H1 (cell line): ENCODE measurements around the gene PLB1. TPM values are rescaled to one million over a fixed set of nuclear protein-coding genes. Genes with fewer than 3 reads are reported as not detected.

ENCODE experiments used
- BACH1 ChIP-seq: IDR thresholded peaks from 2 replicates; pipeline ENCODE4 v1.6.1; 2012; ENCODE audit warnings: low read length, improper control_type of control experiment
- BRCA1 ChIP-seq: IDR thresholded peaks from 2 replicates; pipeline ENCODE4 v1.6.1; 2012; ENCODE audit warnings: low read depth, low read length, improper control_type of control experiment
- CTBP2 ChIP-seq: IDR thresholded peaks from 2 replicates; pipeline ENCODE4 v1.7.0; 2011; ENCODE audit warnings: borderline replicate concordance, mild to moderate bottlenecking, moderate library complexity, mixed read lengths, low read length; ENCODE audit not compliant: insufficient read depth, insufficient read length
- GTF2F1 ChIP-seq: IDR thresholded peaks from 2 replicates; pipeline ENCODE4 v1.6.1; 2012; ENCODE audit warnings: low read depth, low read length, improper control_type of control experiment, borderline replicate concordance
- JUND ChIP-seq: IDR thresholded peaks from 2 replicates; pipeline ENCODE4 v1.6.1; 2011; ENCODE audit warnings: mild to moderate bottlenecking, improper control_type of control experiment, low read length
- POU5F1 ChIP-seq: IDR thresholded peaks from 2 replicates; pipeline ENCODE4 v1.6.1; 2011; ENCODE audit warnings: low read depth, mild to moderate bottlenecking, low read length, moderate library complexity
- TAF1 ChIP-seq: IDR thresholded peaks from 2 replicates; pipeline ENCODE4 v1.6.1; 2011; ENCODE audit warnings: mild to moderate bottlenecking, low read depth, low read length
- TEAD4 ChIP-seq: IDR thresholded peaks from 2 replicates; pipeline ENCODE4 v1.6.1; 2012; ENCODE audit warnings: low read depth, low read length, inconsistent platforms, mixed read lengths
- polyA plus RNA-seq, 7 experiments: library from polyadenylated mRNA; depleted of rRNA in 3 of 7; stranded (reverse) in 5 of 7; unstranded in 2 of 7; fragments of >200 nt in 5 of 7; fragments of 200-250 nt in 2 of 7; gene quantifications; 1 replicate in 5 of 7; 2 replicates in 1 of 7; 4 replicates in 1 of 7; pipeline versions ENCODE4 v1.2.1 to v1.2.3, GENCODE V29; 2011 to 2013; ENCODE audit warnings: missing spikeins in 2 of 7, mixed read lengths in 2 of 7
- total RNA-seq: library from RNA; stranded (reverse); fragmentation: NEBNext Ultra II Directional; extraction: Animal tissue kit (Norgen Biotek cat#: 25700); gene quantifications from 2 replicates; pipeline ENCODE4 v1.2.1, GENCODE V29; 2021
- TF ChIP-seq, protein P1 (sequence below): fragments of 300-600 bp; sonication (generic); IDR thresholded peaks from 2 replicates; pipeline ENCODE4 v1.7.1; 2012; ENCODE audit warnings: low read length, moderate library complexity, mild to moderate bottlenecking, inconsistent platforms; ENCODE audit not compliant: insufficient replicate concordance

Gene PLB1
- total and polyA plus RNA-seq, 2 of the 8 experiments (the other 6 are each of a cell fraction or from before 2014, with no cell fraction given) = 0.20 to 0.36 TPM

DNA sequence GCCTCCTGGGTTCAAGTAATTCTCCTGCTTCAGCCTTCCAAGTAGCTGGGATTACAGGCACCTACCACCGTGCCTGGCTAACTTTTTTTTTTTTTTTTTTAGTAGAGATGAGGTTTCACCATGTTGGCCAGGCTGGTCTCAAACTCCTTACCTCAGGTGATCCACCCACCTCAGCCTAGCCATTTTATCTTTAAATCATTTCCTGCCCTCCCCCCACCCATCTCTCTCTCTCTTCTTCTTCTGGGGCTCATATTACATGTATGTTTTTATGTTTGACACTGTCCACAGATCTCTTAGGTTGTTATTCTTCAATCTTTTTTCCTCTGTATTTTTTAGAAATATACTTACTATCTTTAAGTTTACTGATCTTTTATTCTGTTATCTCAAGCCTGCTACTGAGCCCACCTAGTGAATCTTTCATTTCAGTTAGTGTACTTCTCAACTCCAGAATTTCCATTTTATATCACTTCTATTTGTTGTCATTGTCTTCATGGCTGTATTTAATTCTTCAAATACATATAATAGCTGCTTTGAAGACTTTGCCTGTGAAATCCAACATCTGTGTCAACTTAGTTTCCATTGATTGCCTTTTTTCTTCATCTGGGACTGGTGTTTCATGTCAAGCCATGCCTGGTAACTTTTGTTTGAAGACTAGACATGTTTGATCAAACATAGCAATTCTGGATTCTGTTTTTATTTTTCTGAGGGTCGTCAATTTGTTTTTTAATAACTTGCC is 16.2 kb downstream of the PLB1 start (continued):
- TF ChIP-seq, protein P1, sequence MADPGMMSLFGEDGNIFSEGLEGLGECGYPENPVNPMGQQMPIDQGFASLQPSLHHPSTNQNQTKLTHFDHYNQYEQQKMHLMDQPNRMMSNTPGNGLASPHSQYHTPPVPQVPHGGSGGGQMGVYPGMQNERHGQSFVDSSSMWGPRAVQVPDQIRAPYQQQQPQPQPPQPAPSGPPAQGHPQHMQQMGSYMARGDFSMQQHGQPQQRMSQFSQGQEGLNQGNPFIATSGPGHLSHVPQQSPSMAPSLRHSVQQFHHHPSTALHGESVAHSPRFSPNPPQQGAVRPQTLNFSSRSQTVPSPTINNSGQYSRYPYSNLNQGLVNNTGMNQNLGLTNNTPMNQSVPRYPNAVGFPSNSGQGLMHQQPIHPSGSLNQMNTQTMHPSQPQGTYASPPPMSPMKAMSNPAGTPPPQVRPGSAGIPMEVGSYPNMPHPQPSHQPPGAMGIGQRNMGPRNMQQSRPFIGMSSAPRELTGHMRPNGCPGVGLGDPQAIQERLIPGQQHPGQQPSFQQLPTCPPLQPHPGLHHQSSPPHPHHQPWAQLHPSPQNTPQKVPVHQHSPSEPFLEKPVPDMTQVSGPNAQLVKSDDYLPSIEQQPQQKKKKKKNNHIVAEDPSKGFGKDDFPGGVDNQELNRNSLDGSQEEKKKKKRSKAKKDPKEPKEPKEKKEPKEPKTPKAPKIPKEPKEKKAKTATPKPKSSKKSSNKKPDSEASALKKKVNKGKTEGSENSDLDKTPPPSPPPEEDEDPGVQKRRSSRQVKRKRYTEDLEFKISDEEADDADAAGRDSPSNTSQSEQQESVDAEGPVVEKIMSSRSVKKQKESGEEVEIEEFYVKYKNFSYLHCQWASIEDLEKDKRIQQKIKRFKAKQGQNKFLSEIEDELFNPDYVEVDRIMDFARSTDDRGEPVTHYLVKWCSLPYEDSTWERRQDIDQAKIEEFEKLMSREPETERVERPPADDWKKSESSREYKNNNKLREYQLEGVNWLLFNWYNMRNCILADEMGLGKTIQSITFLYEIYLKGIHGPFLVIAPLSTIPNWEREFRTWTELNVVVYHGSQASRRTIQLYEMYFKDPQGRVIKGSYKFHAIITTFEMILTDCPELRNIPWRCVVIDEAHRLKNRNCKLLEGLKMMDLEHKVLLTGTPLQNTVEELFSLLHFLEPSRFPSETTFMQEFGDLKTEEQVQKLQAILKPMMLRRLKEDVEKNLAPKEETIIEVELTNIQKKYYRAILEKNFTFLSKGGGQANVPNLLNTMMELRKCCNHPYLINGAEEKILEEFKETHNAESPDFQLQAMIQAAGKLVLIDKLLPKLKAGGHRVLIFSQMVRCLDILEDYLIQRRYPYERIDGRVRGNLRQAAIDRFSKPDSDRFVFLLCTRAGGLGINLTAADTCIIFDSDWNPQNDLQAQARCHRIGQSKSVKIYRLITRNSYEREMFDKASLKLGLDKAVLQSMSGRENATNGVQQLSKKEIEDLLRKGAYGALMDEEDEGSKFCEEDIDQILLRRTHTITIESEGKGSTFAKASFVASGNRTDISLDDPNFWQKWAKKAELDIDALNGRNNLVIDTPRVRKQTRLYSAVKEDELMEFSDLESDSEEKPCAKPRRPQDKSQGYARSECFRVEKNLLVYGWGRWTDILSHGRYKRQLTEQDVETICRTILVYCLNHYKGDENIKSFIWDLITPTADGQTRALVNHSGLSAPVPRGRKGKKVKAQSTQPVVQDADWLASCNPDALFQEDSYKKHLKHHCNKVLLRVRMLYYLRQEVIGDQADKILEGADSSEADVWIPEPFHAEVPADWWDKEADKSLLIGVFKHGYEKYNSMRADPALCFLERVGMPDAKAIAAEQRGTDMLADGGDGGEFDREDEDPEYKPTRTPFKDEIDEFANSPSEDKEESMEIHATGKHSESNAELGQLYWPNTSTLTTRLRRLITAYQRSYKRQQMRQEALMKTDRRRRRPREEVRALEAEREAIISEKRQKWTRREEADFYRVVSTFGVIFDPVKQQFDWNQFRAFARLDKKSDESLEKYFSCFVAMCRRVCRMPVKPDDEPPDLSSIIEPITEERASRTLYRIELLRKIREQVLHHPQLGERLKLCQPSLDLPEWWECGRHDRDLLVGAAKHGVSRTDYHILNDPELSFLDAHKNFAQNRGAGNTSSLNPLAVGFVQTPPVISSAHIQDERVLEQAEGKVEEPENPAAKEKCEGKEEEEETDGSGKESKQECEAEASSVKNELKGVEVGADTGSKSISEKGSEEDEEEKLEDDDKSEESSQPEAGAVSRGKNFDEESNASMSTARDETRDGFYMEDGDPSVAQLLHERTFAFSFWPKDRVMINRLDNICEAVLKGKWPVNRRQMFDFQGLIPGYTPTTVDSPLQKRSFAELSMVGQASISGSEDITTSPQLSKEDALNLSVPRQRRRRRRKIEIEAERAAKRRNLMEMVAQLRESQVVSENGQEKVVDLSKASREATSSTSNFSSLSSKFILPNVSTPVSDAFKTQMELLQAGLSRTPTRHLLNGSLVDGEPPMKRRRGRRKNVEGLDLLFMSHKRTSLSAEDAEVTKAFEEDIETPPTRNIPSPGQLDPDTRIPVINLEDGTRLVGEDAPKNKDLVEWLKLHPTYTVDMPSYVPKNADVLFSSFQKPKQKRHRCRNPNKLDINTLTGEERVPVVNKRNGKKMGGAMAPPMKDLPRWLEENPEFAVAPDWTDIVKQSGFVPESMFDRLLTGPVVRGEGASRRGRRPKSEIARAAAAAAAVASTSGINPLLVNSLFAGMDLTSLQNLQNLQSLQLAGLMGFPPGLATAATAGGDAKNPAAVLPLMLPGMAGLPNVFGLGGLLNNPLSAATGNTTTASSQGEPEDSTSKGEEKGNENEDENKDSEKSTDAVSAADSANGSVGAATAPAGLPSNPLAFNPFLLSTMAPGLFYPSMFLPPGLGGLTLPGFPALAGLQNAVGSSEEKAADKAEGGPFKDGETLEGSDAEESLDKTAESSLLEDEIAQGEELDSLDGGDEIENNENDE = no peak
- TF ChIP-seq BRCA1 (no peak), TEAD4 (no peak), GTF2F1 (no peak), POU5F1 (no peak), JUND (no peak), BACH1 (no peak), TAF1 (no peak), CTBP2 (no peak)
